CD14-positive monocyte (primary cell): ENCODE results near the gene PNPLA7. TPM values are rescaled to one million over a fixed set of nuclear protein-coding genes. Genes with fewer than 3 reads are reported as not detected.
A peak's percentile ranks its signal among the peaks of the same experiment; 100 is the strongest.

Experiments
- DNase-seq, 3 donors: peaks; one replicate each; pipeline ENCODE4 v3.0.0-alpha.2; 2011 to 2022
- H2AFZ ChIP-seq: 2 replicates; pipeline ENCODE4 v1.6.0; 2012; ENCODE audit warnings: mild to moderate bottlenecking, low read depth, low read length, inconsistent platforms; ENCODE audit not compliant: insufficient read depth, poor library complexity, severe bottlenecking
- H3K27ac ChIP-seq, 2 donors: 1 replicate in 1 of 2; 2 replicates in 1 of 2; pipeline ENCODE4 v1.5.1; 2012 to 2013; ENCODE audit warnings: low read length in 2 of 2, control low read depth in 1 of 2, inconsistent platforms in 1 of 2, low read depth in 1 of 2, mild to moderate bottlenecking in 1 of 2
- H3K27me3 ChIP-seq, 2 donors: one replicate each; pipeline versions ENCODE4 v1.6.0 to v1.6.1; 2011 to 2013; ENCODE audit warnings: low read length in 2 of 2; ENCODE audit not compliant: control insufficient read depth in 2 of 2, insufficient read depth in 2 of 2
- H3K36me3 ChIP-seq, 2 donors: replicated peaks in 1 of 2; 1 replicate in 1 of 2; 2 replicates in 1 of 2; pipeline versions ENCODE4 v1.5.1 to v1.6.1; 2012 to 2013; ENCODE audit warnings: low read length in 2 of 2, control low read depth in 1 of 2, inconsistent platforms in 1 of 2, mild to moderate bottlenecking in 1 of 2; ENCODE audit not compliant: insufficient read depth in 2 of 2, control insufficient read depth in 1 of 2
- H3K4me1 ChIP-seq, 2 donors: 1 replicate in 1 of 2; 2 replicates in 1 of 2; pipeline versions ENCODE4 v1.5.1 to v1.6.1; 2012 to 2013; ENCODE audit warnings: low read length in 2 of 2, control low read depth in 1 of 2, inconsistent platforms in 1 of 2, mild to moderate bottlenecking in 1 of 2, moderate library complexity in 1 of 2; ENCODE audit not compliant: insufficient read depth in 2 of 2, control insufficient read depth in 1 of 2
- H3K4me2 ChIP-seq: replicated peaks from 2 replicates; pipeline ENCODE3; 2012; ENCODE audit warnings: low read length, moderate library complexity, mild to moderate bottlenecking; ENCODE audit not compliant: poor library complexity, severe bottlenecking; ENCODE audit errors: extremely low read depth
- H3K4me3 ChIP-seq, 3 experiments: fragments of 200-600 bp in 1 of 3; sonication (generic) in 1 of 3; replicated peaks in 1 of 3; 1 replicate in 2 of 3; 2 replicates in 1 of 3; pipeline ENCODE4 v1.5.1; 2011 to 2013; ENCODE audit warnings: low read length in 3 of 3, mild to moderate bottlenecking in 3 of 3, control low read depth in 2 of 3, low read depth in 2 of 3, inconsistent platforms in 1 of 3, moderate library complexity in 1 of 3
- H3K79me2 ChIP-seq: 2 replicates; pipeline ENCODE4 v1.6.0; 2012; ENCODE audit warnings: mild to moderate bottlenecking, control low read depth, inconsistent platforms, low read length, moderate library complexity; ENCODE audit not compliant: insufficient read depth
- H3K9ac ChIP-seq: 2 replicates; pipeline ENCODE4 v1.6.0; 2017; ENCODE audit warnings: low read length, mild to moderate bottlenecking; ENCODE audit not compliant: insufficient read depth, poor library complexity, severe bottlenecking
- H3K9me3 ChIP-seq, 2 donors: replicated peaks in 1 of 2; 1 replicate in 1 of 2; 2 replicates in 1 of 2; pipeline versions ENCODE4 v1.5.1 to v1.6.1; 2012 to 2013; ENCODE audit warnings: low read length in 2 of 2, control low read depth in 1 of 2; ENCODE audit not compliant: control insufficient read depth in 1 of 2, insufficient read depth in 1 of 2
- H4K20me1 ChIP-seq: 2 replicates; pipeline ENCODE4 v1.6.0; 2012; ENCODE audit warnings: mild to moderate bottlenecking, low read length, control low read depth, moderate library complexity; ENCODE audit not compliant: insufficient read depth
- H3K27ac Mint-ChIP-seq, 7 donors: one replicate each; pipeline ENCODE4 v1.8.0; 2020; ENCODE audit warnings: mild to moderate bottlenecking in 7 of 7, mixed read lengths in 7 of 7, moderate library complexity in 6 of 7, inconsistent platforms in 2 of 7
- H3K27me3 Mint-ChIP-seq, 3 donors: one replicate each; pipeline ENCODE4 v1.8.0; 2021 to 2022; ENCODE audit warnings: low read depth in 3 of 3, mild to moderate bottlenecking in 3 of 3, mixed read lengths in 3 of 3, moderate library complexity in 3 of 3, inconsistent platforms in 1 of 3
- H3K36me3 Mint-ChIP-seq, 2 donors: one replicate each; pipeline ENCODE4 v1.8.0; 2020; ENCODE audit warnings: mixed read lengths in 2 of 2, inconsistent platforms in 1 of 2, mild to moderate bottlenecking in 1 of 2
- H3K4me1 Mint-ChIP-seq: one replicate; pipeline ENCODE4 v1.8.0; 2020; ENCODE audit warnings: mild to moderate bottlenecking, mixed read lengths
- H3K4me3 Mint-ChIP-seq, 2 donors: one replicate each; pipeline ENCODE4 v1.8.0; 2020; ENCODE audit warnings: mild to moderate bottlenecking in 2 of 2, mixed read lengths in 2 of 2, moderate library complexity in 1 of 2
- H3K9me3 Mint-ChIP-seq, 7 donors: one replicate each; pipeline ENCODE4 v1.8.0; 2020 to 2022; ENCODE audit warnings: mixed read lengths in 7 of 7, mild to moderate bottlenecking in 6 of 7, moderate library complexity in 6 of 7, inconsistent platforms in 2 of 7
- WGBS: methylation state at CpG from one replicate; pipeline ENCODE4 v1.1.5; 2013; ENCODE audit warnings: missing lambda C conversion rate; ENCODE audit not compliant: insufficient coverage; 5-methylcytosine and 5-hydroxymethylcytosine counted together
- intact Hi-C, 2 donors: fragments of 100-400 bp; cut with micrococcal nuclease; formaldehyde crosslinking; loops; one replicate each; pipeline versions ENCODE4 v1.15.0 to v1.15.1; 2023
- polyA plus RNA-seq, 3 donors: library from polyadenylated mRNA; depleted of rRNA in 1 of 3; unstranded in 2 of 3; stranded (reverse) in 1 of 3; fragments of 300-500 nt in 2 of 3; fragments of >200 nt in 1 of 3; fragmentation: Illumina TruSeq in 2 of 3; gene quantifications; 1 replicate in 2 of 3; 2 replicates in 1 of 3; pipeline ENCODE4 v1.2.3, GENCODE V29; 2012 to 2021
- TF ChIP-seq, protein P1 (sequence below): fragments of 200-600 bp; IDR thresholded peaks from one replicate; pipeline ENCODE4 v1.8.0; 2022; ENCODE audit warnings: antibody characterized with exemption, mild to moderate bottlenecking

The PNPLA7 gene
- polyA plus RNA-seq, 3 donors = 0.10 to 1.1 (median 0.14) TPM

DNA sequence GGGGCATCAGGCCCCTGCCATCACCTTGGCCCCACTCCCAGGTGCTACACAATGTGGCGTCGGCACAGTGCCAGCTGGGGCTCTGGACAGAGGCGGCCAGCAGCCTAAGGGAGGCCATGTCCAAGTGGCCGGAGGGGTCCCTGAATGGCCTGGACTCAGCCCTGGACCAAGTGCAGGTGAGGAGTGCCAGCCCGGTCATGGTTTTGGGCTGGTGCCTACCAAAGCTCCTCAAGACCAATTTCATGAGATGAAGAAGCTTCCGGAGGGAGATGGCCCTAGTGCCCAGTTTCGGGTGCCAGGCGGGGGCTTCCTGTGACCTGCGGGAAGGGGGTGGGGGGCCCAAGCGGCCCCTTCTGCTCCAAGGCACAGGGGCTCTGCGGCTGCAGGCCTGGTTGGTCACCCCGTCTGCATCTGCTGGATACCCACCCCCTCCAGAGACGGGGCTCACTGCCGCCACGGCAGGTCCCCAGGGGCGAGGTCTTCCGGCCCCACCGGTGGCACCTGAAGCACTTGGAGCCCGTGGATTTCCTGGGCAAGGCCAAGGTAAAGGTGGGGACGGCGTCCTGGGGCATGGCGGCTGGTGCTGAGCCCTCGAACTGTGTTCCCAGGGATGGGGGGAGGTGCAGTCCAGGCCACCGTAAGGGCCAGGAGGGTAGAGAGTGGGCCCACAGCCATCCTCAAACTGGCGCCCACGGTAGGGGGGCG, 121.2 kb downstream of the PNPLA7 start:
- H3K9ac ChIP-seq = no peak overlapping the region
- no peak overlapping the region for H3K4me3 Mint-ChIP-seq
- no peak overlapping the region for H3K27ac ChIP-seq
- H3K27me3 Mint-ChIP-seq = peaks cover 0 to 5% (median 0%) of the 10 kb centered on the region in 3 donors
- 91% methylated on average over 22 of the region's 27 CpGs for WGBS
- peaks cover 11% of the 10 kb centered on the region for H3K4me1 Mint-ChIP-seq
- no peaks in the 10 kb centered on the region for H3K9me3 ChIP-seq
- no peaks in the 10 kb centered on the region for H3K36me3 Mint-ChIP-seq
- no peaks in the 10 kb centered on the region for H3K27me3 ChIP-seq
- peak overlapping the region in 1 of 7 donors; percentile 19 for H3K27ac Mint-ChIP-seq
- no peak overlapping the region for H3K4me2 ChIP-seq
- no peaks in the 10 kb centered on the region for H4K20me1 ChIP-seq
- peaks cover 10 to 11% of the 10 kb centered on the region in 2 donors for H3K4me1 ChIP-seq
- no peak overlapping the region for H3K4me3 ChIP-seq
- H2AFZ ChIP-seq = no peak overlapping the region
- H3K9me3 Mint-ChIP-seq = no peaks in the 10 kb centered on the region
- no peaks in the 10 kb centered on the region for H3K79me2 ChIP-seq
- TF ChIP-seq, protein P1, sequence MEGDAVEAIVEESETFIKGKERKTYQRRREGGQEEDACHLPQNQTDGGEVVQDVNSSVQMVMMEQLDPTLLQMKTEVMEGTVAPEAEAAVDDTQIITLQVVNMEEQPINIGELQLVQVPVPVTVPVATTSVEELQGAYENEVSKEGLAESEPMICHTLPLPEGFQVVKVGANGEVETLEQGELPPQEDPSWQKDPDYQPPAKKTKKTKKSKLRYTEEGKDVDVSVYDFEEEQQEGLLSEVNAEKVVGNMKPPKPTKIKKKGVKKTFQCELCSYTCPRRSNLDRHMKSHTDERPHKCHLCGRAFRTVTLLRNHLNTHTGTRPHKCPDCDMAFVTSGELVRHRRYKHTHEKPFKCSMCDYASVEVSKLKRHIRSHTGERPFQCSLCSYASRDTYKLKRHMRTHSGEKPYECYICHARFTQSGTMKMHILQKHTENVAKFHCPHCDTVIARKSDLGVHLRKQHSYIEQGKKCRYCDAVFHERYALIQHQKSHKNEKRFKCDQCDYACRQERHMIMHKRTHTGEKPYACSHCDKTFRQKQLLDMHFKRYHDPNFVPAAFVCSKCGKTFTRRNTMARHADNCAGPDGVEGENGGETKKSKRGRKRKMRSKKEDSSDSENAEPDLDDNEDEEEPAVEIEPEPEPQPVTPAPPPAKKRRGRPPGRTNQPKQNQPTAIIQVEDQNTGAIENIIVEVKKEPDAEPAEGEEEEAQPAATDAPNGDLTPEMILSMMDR = no peak
- no peaks in the 10 kb centered on the region for H3K36me3 ChIP-seq
- intact Hi-C loops = loop anchor here in 1 of 2 donors (10.0 kb wide), 1 partner anchor 96 kb away; no protein-coding TSS in a partner anchor
- no peak for DNase-seq

DNA sequence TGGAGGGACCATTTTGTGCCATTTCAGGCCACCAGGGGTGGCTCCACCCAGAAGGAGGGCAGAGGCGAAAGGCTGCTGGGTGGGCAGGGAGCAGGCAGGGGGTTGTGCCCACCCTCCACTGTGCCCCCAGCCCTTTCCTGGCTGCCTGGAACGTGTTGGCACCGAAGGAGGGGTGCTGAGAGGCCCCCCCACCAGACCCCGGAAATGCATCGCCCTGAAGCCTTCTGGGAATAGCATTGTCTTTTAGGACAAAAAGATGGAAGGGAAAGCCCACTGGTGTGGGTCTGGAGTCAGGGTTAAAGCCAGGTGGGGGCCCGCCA, 121.9 kb downstream of the PNPLA7 start:
- TF ChIP-seq, protein P1 = no peak
- intact Hi-C loops = loop anchor here in 1 of 2 donors (10.0 kb wide), 1 partner anchor 97 kb away; no protein-coding TSS in a partner anchor
- H3K27me3 Mint-ChIP-seq = peaks cover 0 to 7% (median 0%) of the 10 kb centered on the region in 3 donors
- DNase-seq = no peak
- Histone ChIP-seq H2AFZ (no peak overlapping the region), H3K79me2 (no peaks in the 10 kb centered on the region), H3K4me1 (peaks cover 13 to 18% of the 10 kb centered on the region in 2 donors), H3K27me3 (no peaks in the 10 kb centered on the region), H3K4me3 (no peak overlapping the region), H3K27ac (no peak overlapping the region), H3K9ac (no peak overlapping the region), H3K4me2 (no peak overlapping the region), H3K36me3 (no peaks in the 10 kb centered on the region), H4K20me1 (no peaks in the 10 kb centered on the region), H3K9me3 (no peaks in the 10 kb centered on the region)
- no peaks in the 10 kb centered on the region for H3K9me3 Mint-ChIP-seq
- H3K36me3 Mint-ChIP-seq = no peaks in the 10 kb centered on the region
- H3K4me3 Mint-ChIP-seq = no peak overlapping the region
- H3K4me1 Mint-ChIP-seq = peaks cover 11% of the 10 kb centered on the region
- H3K27ac Mint-ChIP-seq = peak overlapping the region in 1 of 7 donors; percentile 72
- WGBS = 100% methylated on average over 1 of the region's 6 CpGs
